Suprapubic skin (tissue), 4 donors: Measurements from ENCODE around the gene SHROOM3. TPM values are rescaled to one million over a fixed set of nuclear protein-coding genes. Genes with fewer than 3 reads are reported as not detected.

ENCODE experiments used
- DNase-seq, 2 donors: peaks; one replicate each; pipeline ENCODE4 v3.0.0-alpha.2; 2019; ENCODE audit warnings: low spot score in 2 of 2
- H3K27ac ChIP-seq: fragments of 200-600 bp; sonication (generic); one replicate; pipeline ENCODE4 v1.5.1; 2019
- H3K27me3 ChIP-seq: fragments of 200-600 bp; sonication (generic); one replicate; pipeline ENCODE4 v1.5.1; 2019
- H3K36me3 ChIP-seq: fragments of 200-600 bp; sonication (generic); one replicate; pipeline ENCODE4 v1.5.1; 2019
- H3K4me1 ChIP-seq: fragments of 200-600 bp; sonication (generic); one replicate; pipeline ENCODE4 v1.5.1; 2019
- H3K4me3 ChIP-seq: fragments of 200-600 bp; sonication (generic); one replicate; pipeline ENCODE4 v1.5.1; 2019; ENCODE audit warnings: mild to moderate bottlenecking
- H3K9me3 ChIP-seq: fragments of 200-600 bp; sonication (generic); one replicate; pipeline ENCODE4 v1.5.1; 2019
- CTCF ChIP-seq, 2 donors: fragments of 200-600 bp in 1 of 2; fragments of 450-650 bp in 1 of 2; sonication (generic) in 1 of 2; IDR thresholded peaks; one replicate each; pipeline ENCODE4 v1.5.1; 2016 to 2019; ENCODE audit warnings: antibody characterized with exemption in 2 of 2, mild to moderate bottlenecking in 1 of 2, moderate library complexity in 1 of 2
- EP300 ChIP-seq: sonication (generic); formaldehyde crosslinking; IDR thresholded peaks from one replicate; pipeline ENCODE4 v1.6.1; 2017; ENCODE audit warnings: antibody characterized with exemption
- POLR2A ChIP-seq, 2 donors: fragments of 450-650 bp; IDR thresholded peaks; one replicate each; pipeline ENCODE4 v1.6.1; 2017; ENCODE audit warnings: antibody characterized with exemption in 2 of 2, mild to moderate bottlenecking in 2 of 2, moderate library complexity in 2 of 2
- POLR2AphosphoS5 ChIP-seq, 3 donors: sonication (generic); formaldehyde crosslinking; IDR thresholded peaks; one replicate each; pipeline ENCODE4 v1.6.1; 2017; ENCODE audit warnings: antibody characterized with exemption in 3 of 3
- WGBS: methylation state at CpG from one replicate; pipeline ENCODE4 v1.1.5; 2018; 5-methylcytosine and 5-hydroxymethylcytosine counted together
- total RNA-seq, 4 donors: library from RNA; depleted of rRNA; stranded (reverse); fragments of >200 nt; gene quantifications; one replicate each; pipeline ENCODE4 v1.1.0, GENCODE V29; 2016

Gene SHROOM3
- total RNA-seq, 4 donors from 2014 or later: 25.7 to 41.4 (median 29.8) TPM

GRCh38 chr4:76651616-76652015, 216.6 kb downstream of the SHROOM3 start:
- no peak overlapping the region for H3K27ac ChIP-seq
- TF ChIP-seq CTCF (IDR thresholded peaks at IDR 0.05) (no peak), POLR2AphosphoS5 (IDR thresholded peaks at IDR 0.05) (no peak), EP300 (no peak), POLR2A (IDR thresholded peaks at IDR 0.05) (no peak)
- DNase-seq: no peak
- 77% methylated on average over 2 of the region's 2 CpGs for WGBS
- no peaks in the 10 kb centered on the region for H3K36me3 ChIP-seq
- no peaks in the 10 kb centered on the region for H3K4me1 ChIP-seq
- H3K9me3 ChIP-seq: no peaks in the 10 kb centered on the region
- no peak overlapping the region for H3K4me3 ChIP-seq
- no peaks in the 10 kb centered on the region for H3K27me3 ChIP-seq

GRCh38 chr4:76652389-76652788, 217.4 kb downstream of the SHROOM3 start:
- DNase-seq: no peak
- TF ChIP-seq POLR2A (IDR thresholded peaks at IDR 0.05): no peak
- TF ChIP-seq CTCF (IDR thresholded peaks at IDR 0.05): no peak
- no peak for TF ChIP-seq POLR2AphosphoS5 (IDR thresholded peaks at IDR 0.05)
- TF ChIP-seq EP300: no peak
- H3K36me3 ChIP-seq: no peaks in the 10 kb centered on the region
- WGBS: 82% methylated on average over 1 of the region's 1 CpG
- no peaks in the 10 kb centered on the region for H3K27me3 ChIP-seq
- no peaks in the 10 kb centered on the region for H3K9me3 ChIP-seq
- no peak overlapping the region for H3K4me3 ChIP-seq
- H3K4me1 ChIP-seq: no peaks in the 10 kb centered on the region
- H3K27ac ChIP-seq: no peak overlapping the region

GRCh38 chr4:76654084-76654483, 219.1 kb downstream of the SHROOM3 start:
- no peak for TF ChIP-seq CTCF (IDR thresholded peaks at IDR 0.05)
- TF ChIP-seq POLR2AphosphoS5 (IDR thresholded peaks at IDR 0.05): no peak
- TF ChIP-seq EP300: no peak
- no peak for TF ChIP-seq POLR2A (IDR thresholded peaks at IDR 0.05)
- Histone ChIP-seq H3K9me3 (no peaks in the 10 kb centered on the region), H3K4me1 (no peaks in the 10 kb centered on the region), H3K27me3 (no peaks in the 10 kb centered on the region), H3K4me3 (no peak overlapping the region), H3K27ac (no peak overlapping the region), H3K36me3 (no peaks in the 10 kb centered on the region)
- DNase-seq: no peak
- 86% methylated on average over 6 of the region's 6 CpGs for WGBS

- no peak overlapping the region for H3K4me3 ChIP-seq
Observed at GRCh38 chr4:76654791-76655190, 219.8 kb downstream of the SHROOM3 start.

More at GRCh38 chr4:76654791-76655190, 219.8 kb downstream of the SHROOM3 start:
- Histone ChIP-seq H3K9me3 (no peaks in the 10 kb centered on the region), H3K27ac (no peak overlapping the region), H3K36me3 (no peaks in the 10 kb centered on the region), H3K4me1 (no peaks in the 10 kb centered on the region), H3K27me3 (no peaks in the 10 kb centered on the region)
- no peak for DNase-seq
- TF ChIP-seq CTCF (IDR thresholded peaks at IDR 0.05): no peak
- TF ChIP-seq POLR2AphosphoS5 (IDR thresholded peaks at IDR 0.05): no peak
- TF ChIP-seq POLR2A (IDR thresholded peaks at IDR 0.05): no peak
- TF ChIP-seq EP300: no peak
